Measurements from ENCODE around the gene OR13J1.

The OR13J1 gene

DNA sequence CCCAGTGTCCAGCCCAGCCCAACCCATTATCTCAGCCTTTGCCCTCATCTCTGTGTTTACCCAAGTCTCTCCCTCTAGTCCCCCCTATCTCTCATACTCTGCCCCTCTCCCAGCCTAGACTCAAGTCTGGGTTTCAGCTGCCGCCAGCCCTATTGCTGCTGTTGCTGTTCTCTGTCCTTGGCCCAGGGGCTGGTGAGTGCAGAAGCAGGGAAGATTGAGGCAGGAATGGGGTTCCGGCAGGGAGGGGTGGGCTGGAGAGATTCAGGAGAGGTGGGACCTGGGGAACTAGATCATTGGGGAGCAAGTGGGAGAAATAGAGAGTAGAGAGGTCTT is 40.5 kb downstream of the OR13J1 start:
- no peak for DNase-seq

DNA sequence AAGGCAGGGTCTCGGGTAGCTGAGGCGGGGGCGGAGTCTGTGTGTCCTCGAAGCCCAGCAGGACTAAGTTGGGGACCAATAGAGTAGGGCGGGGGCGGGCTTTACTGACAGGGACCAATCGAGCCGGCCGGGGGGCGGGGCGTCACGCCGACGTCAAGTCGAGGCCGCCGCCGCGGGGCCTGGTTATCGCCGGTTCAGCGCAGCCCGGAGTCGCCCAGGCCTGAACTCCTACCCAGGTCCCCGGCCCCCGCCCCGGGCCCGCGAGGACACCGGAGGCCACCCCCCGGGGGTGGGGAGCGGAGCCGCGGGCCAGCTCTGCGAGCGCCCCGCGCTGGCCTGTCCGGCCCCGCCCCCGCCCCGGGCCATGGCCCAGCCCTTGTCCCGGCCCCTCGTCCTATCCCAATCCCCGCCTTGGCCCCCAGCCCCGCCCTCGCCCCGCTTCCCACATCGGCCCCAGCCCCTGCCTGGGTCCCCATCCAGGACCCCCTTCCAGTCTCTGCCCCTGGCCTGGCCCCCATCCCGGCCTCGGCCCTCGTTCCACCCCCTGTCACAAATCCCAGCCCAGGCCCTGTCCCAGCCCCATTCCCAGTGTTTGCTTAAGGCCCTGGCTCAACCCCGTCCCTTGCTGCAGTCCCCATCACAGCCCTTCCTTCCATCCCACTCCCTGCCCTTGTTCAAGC is 41.0 kb downstream of the OR13J1 start, which contains the start of gene TMEM8B:
TSS of gene TMEM8B (plus strand) at position 145 of the 680 bp plus-strand sequence. CDS start at position 365, 220 bp downstream.
- peak; percentile 94 for DNase-seq

DNA sequence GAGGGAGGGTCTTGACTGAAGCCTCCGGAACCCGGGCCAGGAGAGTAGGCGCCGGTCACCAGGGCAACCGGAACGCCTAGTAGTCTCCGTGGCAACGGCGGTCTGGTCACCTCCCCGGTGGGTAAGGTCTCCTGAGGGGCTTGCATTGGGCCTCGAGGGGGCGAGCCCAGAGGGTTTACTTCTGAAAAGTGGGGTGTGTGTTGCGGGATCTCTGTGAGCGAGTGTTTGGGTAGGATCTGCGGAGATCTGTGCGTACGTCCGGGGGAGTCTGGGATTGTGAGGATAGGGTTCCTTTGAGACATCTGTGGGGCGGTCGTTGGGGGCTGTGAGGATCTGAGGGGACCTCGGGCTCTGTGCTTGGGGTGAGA is 41.5 kb downstream of the OR13J1 start, which contains the start of gene FAM221B:
TSS of gene FAM221B (minus strand) at position 17 of the 368 bp plus-strand sequence. CDS start 2,571 bp downstream, outside the sequence.
- no peak for DNase-seq

DNA sequence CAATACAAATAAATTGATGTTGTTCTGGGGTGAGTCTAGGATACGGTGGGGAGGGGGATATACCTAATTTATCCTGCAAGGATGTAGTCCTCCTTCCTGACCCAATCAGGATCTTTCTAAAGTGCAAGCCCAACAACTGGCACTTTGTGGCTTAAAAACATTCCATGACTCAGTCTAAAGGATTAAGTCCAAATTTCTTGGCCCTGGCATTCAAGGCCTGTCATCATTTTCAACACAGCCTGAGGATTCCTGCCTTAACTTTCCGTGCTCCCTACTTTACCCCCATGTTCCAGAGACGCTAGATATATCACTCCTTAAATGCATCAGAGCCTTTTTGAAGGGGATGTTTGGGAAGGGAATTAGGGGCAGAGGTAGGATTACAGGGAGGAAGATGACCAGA is 42.7 kb downstream of the OR13J1 start:
- no peak for DNase-seq

DNA sequence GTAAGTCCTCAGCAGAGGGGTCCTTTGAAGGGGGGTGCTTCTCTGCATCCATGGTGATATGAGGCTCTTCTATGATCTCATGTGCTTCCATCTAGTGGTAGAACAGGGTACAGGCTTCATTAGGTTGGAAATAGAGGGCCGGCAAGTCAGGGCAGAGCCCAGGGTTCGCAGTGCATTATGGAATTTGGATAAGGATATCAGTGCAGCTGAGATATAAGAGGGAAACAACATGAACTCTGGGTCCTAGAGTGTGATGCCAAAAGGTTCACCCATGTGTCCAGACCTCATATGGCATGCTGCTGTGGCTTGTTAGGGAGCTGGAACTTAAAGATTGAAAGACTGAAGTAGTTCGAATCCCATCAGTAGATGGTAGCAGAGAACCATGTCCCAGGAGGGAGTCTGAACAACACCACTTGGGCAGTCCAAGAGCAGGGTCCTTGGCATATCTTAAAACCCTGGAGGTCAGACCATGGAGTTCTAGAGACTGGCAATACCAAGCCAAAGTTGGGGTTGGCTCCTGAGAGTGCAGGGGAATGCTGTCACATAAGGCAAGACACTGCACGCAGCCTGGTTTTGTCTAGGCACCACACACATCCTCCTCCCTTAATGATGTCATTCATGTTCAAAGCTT is 44.0 kb downstream of the OR13J1 start:
- DNase-seq = no peak

DNA sequence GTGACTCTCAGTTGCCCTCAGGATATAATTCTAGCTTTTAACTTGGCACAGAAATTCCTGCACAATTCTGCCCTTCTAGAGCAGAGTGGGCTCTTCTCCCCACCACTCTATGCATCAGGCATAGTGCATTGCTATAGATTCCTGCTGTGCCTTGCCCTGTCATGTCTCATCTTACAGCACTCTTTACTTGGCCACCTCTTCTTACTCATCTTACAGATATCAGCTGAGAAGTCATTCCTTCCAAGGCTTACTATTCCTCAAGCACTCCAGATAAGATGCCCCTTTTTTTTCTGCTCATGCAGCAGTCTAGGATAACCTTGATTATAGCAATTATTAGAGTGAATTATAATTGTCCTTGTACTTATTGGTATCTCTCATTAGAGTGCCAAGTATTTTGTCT is 47.3 kb downstream of the OR13J1 start:
- no peak for DNase-seq

DNA sequence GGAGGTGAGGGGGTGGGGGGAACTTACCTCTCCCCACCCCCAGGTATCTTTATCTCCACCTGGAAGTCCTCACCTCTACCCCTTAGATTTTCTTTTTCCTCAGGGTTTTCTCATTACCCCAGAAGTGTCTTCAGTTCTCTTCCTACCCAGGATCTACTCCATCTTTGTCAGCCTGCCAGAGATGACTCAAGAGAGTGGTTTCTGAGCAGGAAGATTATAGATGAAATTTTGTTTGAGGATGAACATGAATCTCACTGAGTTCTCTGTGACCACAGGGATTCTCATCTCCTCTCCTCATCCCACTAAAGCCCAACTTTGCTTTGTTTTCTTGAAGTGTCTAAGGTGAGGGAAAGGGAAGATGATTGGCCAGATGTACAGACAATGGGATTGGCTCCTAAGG is 50.1 kb downstream of the OR13J1 start:
- DNase-seq = no peak

All from stimulated activated naive CD4-positive, alpha-beta T cell treated with Interleukin-2 at 50 U/mL for 16 hours (primary cell).